PC-9 (cell line): Measurements from ENCODE around the gene TMEM134. TPM values are rescaled to one million over a fixed set of nuclear protein-coding genes. Genes with fewer than 3 reads are reported as not detected.

Source experiments
- BruUV-seq: library from RNA; stranded (reverse); fragments of 400-500 nt; replicated peaks from 2 replicates; lab custom pipeline; 2021; lab: Mats Ljungman, UMichigan
- CTCF ChIA-PET: fragments of 300-600 bp; sonication (Branson Sonifier 250); formaldehyde crosslinking; loops from one replicate; lab custom pipeline; 2022; ENCODE audit warnings: antibody characterized with exemption; lab: Charles Lee
- POLR2A ChIA-PET: fragments of 300-600 bp; sonication (Branson Sonifier 250); formaldehyde crosslinking; loops from one replicate; lab custom pipeline; 2022; ENCODE audit warnings: antibody characterized with exemption; ENCODE audit not compliant: unreplicated experiment; lab: Charles Lee
- DNase-seq, 2 experiments: peaks; one replicate each; pipeline versions ENCODE4 v3.0.0 to v3.0.0-alpha.2; 2015 to 2022; ENCODE audit warnings: mixed read lengths in 1 of 2
- H2AFZ ChIP-seq: fragments of 200-600 bp; sonication (generic); 2 replicates; pipeline ENCODE4 v1.8.1; 2017; ENCODE audit warnings: antibody characterized with exemption
- H3F3A ChIP-seq: fragments of 200-600 bp; sonication (generic); 2 replicates; pipeline ENCODE4 v1.8.1; 2017; ENCODE audit warnings: antibody characterized with exemption, mild to moderate bottlenecking, low read depth; ENCODE audit not compliant: insufficient read depth
- H3K27ac ChIP-seq: fragments of 200-600 bp; sonication (generic); 2 replicates; pipeline ENCODE4 v1.6.1; 2016; ENCODE audit warnings: mixed run types
- H3K27me3 ChIP-seq: fragments of 200-600 bp; sonication (generic); 2 replicates; pipeline ENCODE4 v1.6.1; 2016; ENCODE audit warnings: low read depth, mixed run types; ENCODE audit not compliant: insufficient read depth
- H3K36me3 ChIP-seq: fragments of 200-600 bp; sonication (generic); 2 replicates; pipeline ENCODE4 v1.6.1; 2016; ENCODE audit warnings: low read depth, mixed run types
- H3K4me1 ChIP-seq: fragments of 200-600 bp; sonication (generic); replicated peaks from 2 replicates; pipeline ENCODE4 v1.6.1; 2016; ENCODE audit warnings: mixed run types; ENCODE audit not compliant: insufficient read depth
- H3K4me2 ChIP-seq: fragments of 200-600 bp; sonication (generic); 2 replicates; pipeline ENCODE4 v1.6.1; 2017; ENCODE audit warnings: mixed run types
- H3K4me3 ChIP-seq: fragments of 200-600 bp; sonication (generic); 2 replicates; pipeline ENCODE4 v1.6.1; 2016; ENCODE audit warnings: mixed run types
- H3K79me2 ChIP-seq: fragments of 200-600 bp; sonication (generic); 2 replicates; pipeline ENCODE4 v1.6.1; 2017; ENCODE audit warnings: low read depth, mixed run types
- H3K9me2 ChIP-seq: fragments of 200-600 bp; sonication (generic); 2 replicates; pipeline ENCODE4 v1.8.1; 2017; ENCODE audit warnings: mild to moderate bottlenecking; ENCODE audit not compliant: insufficient read depth
- H3K9me3 ChIP-seq: fragments of 200-600 bp; sonication (generic); 2 replicates; pipeline ENCODE4 v1.8.1; 2016; ENCODE audit warnings: low read depth; ENCODE audit not compliant: insufficient read depth
- H4K20me1 ChIP-seq: fragments of 200-600 bp; sonication (generic); 2 replicates; pipeline ENCODE4 v1.8.1; 2017; ENCODE audit not compliant: insufficient read depth
- EZH2 ChIP-seq: fragments of 200-600 bp; sonication (generic); IDR thresholded peaks from 2 replicates; pipeline ENCODE4 v1.8.0; 2017; ENCODE audit warnings: antibody characterized with exemption, low read depth
- intact Hi-C: fragments of 100-400 bp; cut with micrococcal nuclease; formaldehyde crosslinking; loops from one replicate; pipeline ENCODE4 v1.10.0; 2022; ENCODE audit not compliant: unreplicated experiment
- total RNA-seq: library from RNA; stranded (reverse); gene quantifications from 2 replicates; pipeline ENCODE4 v1.2.3, GENCODE V29; 2021
- TF ChIP-seq, protein P1 (sequence below): fragments of 200-600 bp; sonication (generic); conservative IDR thresholded peaks from 2 replicates; pipeline ENCODE4 v1.6.1; 2017; ENCODE audit warnings: mixed run types, antibody characterized with exemption, mild to moderate bottlenecking, moderate library complexity

TMEM134 gene
- total RNA-seq, 1 experiment from 2014 or later = 85.7 TPM

DNA sequence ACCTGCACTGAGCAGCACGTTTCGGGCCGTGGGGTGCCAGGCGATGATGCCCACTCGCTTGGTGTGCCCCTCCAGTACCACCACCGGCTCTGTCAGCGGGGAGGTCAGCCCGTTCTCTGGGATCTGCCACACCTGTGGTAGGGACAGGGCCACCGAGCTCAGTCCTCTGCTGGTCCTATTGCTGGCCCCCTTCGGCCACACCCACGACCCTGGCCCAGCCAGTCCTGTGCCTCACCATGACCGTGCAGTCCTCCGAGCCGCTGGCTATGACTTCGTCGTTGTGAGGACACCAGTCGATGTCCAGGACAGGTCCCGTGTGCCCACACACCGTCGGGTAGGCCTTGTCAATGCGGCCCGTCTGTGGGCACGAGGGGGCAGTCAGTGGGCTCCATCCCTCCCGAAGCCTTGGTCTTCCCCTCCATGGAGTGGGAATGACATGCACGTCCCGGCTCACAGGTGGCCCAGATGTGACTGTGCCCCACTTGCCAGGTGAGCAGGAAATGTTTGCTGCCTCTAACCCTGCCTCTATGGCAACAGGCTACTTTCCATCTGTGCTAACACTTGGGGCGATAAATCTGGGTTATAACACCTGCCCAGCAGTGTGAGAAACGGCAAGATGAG, 27.2 kb downstream of the TMEM134 start:
- Histone ChIP-seq H3K9me2 (no peaks in the 10 kb centered on the region), H3K4me3 (peak overlapping the region; percentile 70; the same call in 1 of the 2 replicates), H3K4me1 (peaks cover 13% of the 10 kb centered on the region), H3K27ac (no peak overlapping the region), H3K36me3 (no peaks in the 10 kb centered on the region; the same call in none of the 2 replicates), H3K9me3 (no peaks in the 10 kb centered on the region), H3K4me2 (peak overlapping the region; percentile 87), H3K27me3 (no peaks in the 10 kb centered on the region), H4K20me1 (0 out of 2 replicates have a peak, but pooled peaks cover 6% of the 10 kb centered on the region), H3K79me2 (peaks cover 20% of the 10 kb centered on the region), H2AFZ (no peak overlapping the region), H3F3A (peaks cover 37% of the 10 kb centered on the region)
- TF ChIP-seq, protein P1, sequence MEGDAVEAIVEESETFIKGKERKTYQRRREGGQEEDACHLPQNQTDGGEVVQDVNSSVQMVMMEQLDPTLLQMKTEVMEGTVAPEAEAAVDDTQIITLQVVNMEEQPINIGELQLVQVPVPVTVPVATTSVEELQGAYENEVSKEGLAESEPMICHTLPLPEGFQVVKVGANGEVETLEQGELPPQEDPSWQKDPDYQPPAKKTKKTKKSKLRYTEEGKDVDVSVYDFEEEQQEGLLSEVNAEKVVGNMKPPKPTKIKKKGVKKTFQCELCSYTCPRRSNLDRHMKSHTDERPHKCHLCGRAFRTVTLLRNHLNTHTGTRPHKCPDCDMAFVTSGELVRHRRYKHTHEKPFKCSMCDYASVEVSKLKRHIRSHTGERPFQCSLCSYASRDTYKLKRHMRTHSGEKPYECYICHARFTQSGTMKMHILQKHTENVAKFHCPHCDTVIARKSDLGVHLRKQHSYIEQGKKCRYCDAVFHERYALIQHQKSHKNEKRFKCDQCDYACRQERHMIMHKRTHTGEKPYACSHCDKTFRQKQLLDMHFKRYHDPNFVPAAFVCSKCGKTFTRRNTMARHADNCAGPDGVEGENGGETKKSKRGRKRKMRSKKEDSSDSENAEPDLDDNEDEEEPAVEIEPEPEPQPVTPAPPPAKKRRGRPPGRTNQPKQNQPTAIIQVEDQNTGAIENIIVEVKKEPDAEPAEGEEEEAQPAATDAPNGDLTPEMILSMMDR = no peak
- no peak for TF ChIP-seq EZH2
- BruUV-seq = no TSS peak
- POLR2A ChIA-PET = interaction anchor here (0.6 to 0.7 kb wide), 2 partner anchors 90 to 388 kb away, joined by 6 to 14 read pairs; no protein-coding TSS in a partner anchor
- CTCF ChIA-PET = no interaction called here
- intact Hi-C loops = loop anchor here (2.0 to 5.0 kb wide), 2 partner anchors 27 to 65 kb away; partner anchors contain the start of genes CDK2AP2, PITPNM1 and TMEM134
- no peak for DNase-seq

DNA sequence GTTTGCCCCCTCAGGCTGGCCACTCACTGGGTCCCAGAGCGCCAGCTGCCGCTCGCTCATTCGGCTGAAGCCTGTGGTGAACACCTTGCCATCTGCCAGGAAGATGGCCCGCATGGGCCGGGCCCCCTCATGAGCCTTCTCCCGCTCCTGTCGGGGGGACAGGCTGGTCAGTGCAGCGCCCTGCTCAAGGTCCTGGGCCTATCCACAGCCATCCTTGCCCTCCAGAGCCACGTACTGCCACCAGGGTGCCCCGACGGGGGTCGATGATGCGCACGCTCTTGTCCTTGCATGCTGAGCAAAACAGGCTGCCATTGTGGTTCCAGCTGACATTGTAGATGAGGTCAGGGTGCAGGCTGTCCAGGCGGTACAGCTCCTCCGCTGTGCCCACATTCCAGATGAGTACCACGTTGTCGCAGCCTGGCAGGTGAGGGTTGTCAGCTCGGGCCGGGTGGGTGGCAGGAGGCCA, 27.9 kb downstream of the TMEM134 start:
- BruUV-seq = no TSS peak
- no peak for DNase-seq
- H3K9me2 ChIP-seq = no peaks in the 10 kb centered on the region
- peaks cover 13% of the 10 kb centered on the region for H3K4me1 ChIP-seq
- H3K27me3 ChIP-seq = no peaks in the 10 kb centered on the region
- H3K27ac ChIP-seq = no peak overlapping the region
- intact Hi-C loops = loop anchor here (5.0 kb wide), 1 partner anchor 66 kb away; the partner anchor contains the start of genes CDK2AP2 and PITPNM1
- H3K9me3 ChIP-seq = no peaks in the 10 kb centered on the region
- peaks cover 37% of the 10 kb centered on the region for H3F3A ChIP-seq
- H3K36me3 ChIP-seq = no peaks in the 10 kb centered on the region; the same call in none of the 2 replicates
- H3K79me2 ChIP-seq = peaks cover 20% of the 10 kb centered on the region
- TF ChIP-seq EZH2 = no peak
- TF ChIP-seq, protein P1 = no peak
- 0 out of 2 replicates have a peak, but pooled peaks cover 6% of the 10 kb centered on the region for H4K20me1 ChIP-seq
- H2AFZ ChIP-seq = no peak overlapping the region
- ChIA-PET POLR2A (interaction anchor here (0.6 to 0.7 kb wide), 2 partner anchors 90 to 388 kb away, joined by 6 to 14 read pairs; no protein-coding TSS in a partner anchor), CTCF (no interaction called here)
- H3K4me3 ChIP-seq = no peak overlapping the region
- no peak overlapping the region for H3K4me2 ChIP-seq

DNA sequence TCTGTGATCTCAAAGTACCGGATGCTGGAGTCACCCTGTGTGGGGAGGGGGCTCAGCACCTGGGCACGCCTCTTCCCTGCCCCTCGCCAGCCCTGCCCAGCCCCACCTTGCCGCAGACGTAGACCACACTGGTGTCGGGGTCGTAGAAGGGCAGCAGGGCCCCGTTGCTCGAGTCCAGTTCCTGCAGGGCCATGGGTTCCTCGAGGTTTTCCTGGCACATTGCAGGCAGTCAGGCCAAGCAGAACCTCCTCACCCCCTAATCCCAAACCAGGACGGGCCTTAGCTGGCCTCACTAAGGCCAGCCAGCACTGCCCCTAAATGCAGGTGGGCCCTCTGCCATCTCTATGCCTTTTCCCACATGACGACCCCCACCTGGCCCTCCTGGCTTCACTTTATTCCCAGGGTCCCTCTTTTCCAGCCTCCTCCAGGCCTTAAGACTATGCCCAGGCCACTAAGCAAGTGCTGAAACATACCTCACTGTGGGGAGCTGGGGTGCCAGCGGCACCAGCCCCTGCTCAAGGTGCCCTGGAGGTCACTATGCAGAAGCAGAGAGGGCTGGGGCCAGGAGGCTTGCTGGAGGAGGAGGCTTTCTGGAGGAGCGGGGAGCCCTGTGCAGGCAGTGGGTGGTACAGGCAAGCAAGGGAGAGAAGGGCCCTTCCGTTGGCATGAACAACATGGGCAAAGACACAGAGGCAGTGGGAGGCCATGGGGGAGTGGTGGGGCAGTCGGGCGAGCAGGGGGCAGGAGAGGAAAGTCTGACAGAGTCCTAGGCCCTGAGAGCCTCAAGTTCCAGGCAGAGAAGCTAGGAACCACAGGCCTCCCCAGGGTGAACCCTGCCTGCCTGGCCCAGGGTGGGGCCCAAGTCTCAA, 28.6 kb downstream of the TMEM134 start:
- ChIA-PET POLR2A (no interaction called here), CTCF (no interaction called here)

More for the DNA sequence above, 28.6 kb downstream of the TMEM134 start:
- no peak for TF ChIP-seq EZH2
- TF ChIP-seq, protein P1 = no peak
- peaks cover 13% of the 10 kb centered on the region for H3K4me1 ChIP-seq
- no TSS peak for BruUV-seq
- no peaks in the 10 kb centered on the region for H3K9me2 ChIP-seq
- no peak overlapping the region for H3K4me3 ChIP-seq
- H4K20me1 ChIP-seq = 0 out of 2 replicates have a peak, but pooled peaks cover 6% of the 10 kb centered on the region
- intact Hi-C loops = loop anchor here (5.0 kb wide), 1 partner anchor 67 kb away; the partner anchor contains the start of genes CDK2AP2 and PITPNM1
- peaks cover 20% of the 10 kb centered on the region for H3K79me2 ChIP-seq
- H3K27me3 ChIP-seq = no peaks in the 10 kb centered on the region
- H3K27ac ChIP-seq = no peak overlapping the region
- no peak overlapping the region for H2AFZ ChIP-seq
- H3K9me3 ChIP-seq = no peaks in the 10 kb centered on the region
- no peaks in the 10 kb centered on the region; the same call in none of the 2 replicates for H3K36me3 ChIP-seq
- no peak overlapping the region for H3K4me2 ChIP-seq
- no peak for DNase-seq
- peaks cover 37% of the 10 kb centered on the region for H3F3A ChIP-seq
